Immature natural killer cell (primary cell): Measurements from ENCODE around the gene DHRS1. TPM values are rescaled to one million over a fixed set of nuclear protein-coding genes. Genes with fewer than 3 reads are reported as not detected.
A peak's percentile ranks its signal among the peaks of the same experiment; 100 is the strongest.
"Not testable (repeated sequence)": the region's sequence is repeated elsewhere in the genome, so short reads cannot be mapped to it uniquely, and the experiment has no call there.

ENCODE experiments used
- DNase-seq, 3 donors: peaks; one replicate each; pipeline ENCODE4 v3.0.0; 2022; ENCODE audit warnings: mixed read lengths in 1 of 3
- H3K27ac Mint-ChIP-seq, 6 donors: one replicate each; pipeline ENCODE4 v1.8.0; 2020; ENCODE audit warnings: mixed read lengths in 6 of 6, mild to moderate bottlenecking in 5 of 6, inconsistent platforms in 4 of 6, moderate library complexity in 3 of 6
- H3K27me3 Mint-ChIP-seq, 3 donors: one replicate each; pipeline ENCODE4 v1.8.0; 2020 to 2021; ENCODE audit warnings: low read depth in 3 of 3, mild to moderate bottlenecking in 3 of 3, mixed read lengths in 3 of 3, moderate library complexity in 3 of 3, inconsistent platforms in 1 of 3
- H3K36me3 Mint-ChIP-seq, 3 donors: one replicate each; pipeline ENCODE4 v1.8.0; 2020; ENCODE audit warnings: mixed read lengths in 3 of 3, inconsistent platforms in 2 of 3, mild to moderate bottlenecking in 2 of 3
- H3K4me1 Mint-ChIP-seq, 2 donors: one replicate each; pipeline ENCODE4 v1.8.0; 2020; ENCODE audit warnings: inconsistent platforms in 2 of 2, mild to moderate bottlenecking in 2 of 2, mixed read lengths in 2 of 2, moderate library complexity in 1 of 2
- H3K4me3 Mint-ChIP-seq, 5 donors: one replicate each; pipeline ENCODE4 v1.8.0; 2020; ENCODE audit warnings: mild to moderate bottlenecking in 5 of 5, mixed read lengths in 5 of 5, inconsistent platforms in 3 of 5, moderate library complexity in 3 of 5
- H3K9me3 Mint-ChIP-seq, 6 donors: one replicate each; pipeline ENCODE4 v1.8.0; 2020; ENCODE audit warnings: mild to moderate bottlenecking in 6 of 6, mixed read lengths in 6 of 6, inconsistent platforms in 4 of 6, moderate library complexity in 3 of 6
- polyA plus RNA-seq, 3 donors: library from polyadenylated mRNA; unstranded; fragments of 300-500 nt; fragmentation: Illumina TruSeq; gene quantifications; one replicate each; pipeline ENCODE4 v1.2.3, GENCODE V29; 2021

Gene DHRS1
- polyA plus RNA-seq, 3 donors from 2014 or later = 31.4 to 35.9 (median 31.7) TPM

GRCh38 chr14:24334431-24335291 lies 35.1 kb upstream of the DHRS1 start, which contains the start of gene ADCY4:
ADCY4 (minus strand) TSS chr14:24335071; CDS start chr14:24334652, 419 bp downstream.
- peak within 1 kb of the TSS; percentile 62 to 83 (median 75) for H3K4me3 Mint-ChIP-seq
- no peaks in the 10 kb centered on the region for H3K9me3 Mint-ChIP-seq
- H3K36me3 Mint-ChIP-seq = peaks cover 11 to 28% (median 15%) of the 10 kb centered on the region in 3 donors
- peak in 2 of 3 donors; percentile 24 to 28 for DNase-seq
- peaks cover 76 to 79% of the 10 kb centered on the region in 2 donors for H3K4me1 Mint-ChIP-seq
- H3K27ac Mint-ChIP-seq = peak within 1 kb of the TSS in 3 of 6 donors; percentile 28 to 45 (median 29)
- peaks cover 26 to 38% (median 30%) of the 10 kb centered on the region in 3 donors for H3K27me3 Mint-ChIP-seq

- no peaks in the 10 kb centered on the region for H3K9me3 Mint-ChIP-seq
Measured at GRCh38 chr14:24332268-24332993, 32.9 kb upstream of the DHRS1 start.

DNA sequence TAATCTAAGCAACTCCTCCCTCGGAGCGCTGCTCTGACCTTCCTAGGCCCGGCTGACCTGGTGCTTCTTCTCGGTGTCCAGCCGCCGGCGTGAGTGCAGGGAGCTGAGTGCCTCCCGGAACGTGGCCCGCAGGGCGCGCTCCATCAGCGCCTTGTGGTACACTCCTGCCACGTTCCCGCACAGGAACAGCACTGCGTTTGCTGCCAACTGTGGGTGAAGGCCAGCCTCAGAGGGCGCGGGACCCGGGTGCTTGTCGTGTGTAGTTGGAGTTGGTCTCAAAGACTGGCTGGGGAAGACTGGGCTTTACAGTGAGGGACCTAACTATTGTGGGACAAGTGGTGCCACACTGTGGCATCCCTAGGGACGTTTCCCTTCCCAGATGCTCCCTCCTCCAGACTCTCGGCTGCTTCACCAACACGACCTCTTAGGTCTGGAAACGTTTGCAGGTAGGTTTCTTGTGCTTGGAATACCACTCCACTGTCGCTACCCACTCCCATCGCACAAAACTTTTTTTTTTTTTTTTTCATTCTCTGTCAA lies 32.2 kb upstream of the DHRS1 start:
- Mint-ChIP-seq H3K4me1 (peaks cover 83 to 89% of the 10 kb centered on the region in 2 donors), H3K9me3 (no peaks in the 10 kb centered on the region), H3K4me3 (peak overlapping the region; percentile 61 to 83 (median 73)), H3K36me3 (peaks cover 7 to 9% (median 8%) of the 10 kb centered on the region in 3 donors), H3K27ac (peak overlapping the region; percentile 81 to 92 (median 88)), H3K27me3 (peaks cover 34 to 41% (median 40%) of the 10 kb centered on the region in 3 donors)
- DNase-seq = no peak

More at GRCh38 chr14:24332268-24332993, 32.9 kb upstream of the DHRS1 start:
- Mint-ChIP-seq H3K27me3 (peaks cover 34 to 42% (median 38%) of the 10 kb centered on the region in 3 donors), H3K27ac (peak overlapping the region; percentile 81 to 92 (median 88)), H3K4me1 (peaks cover 79 to 83% of the 10 kb centered on the region in 2 donors), H3K4me3 (peak overlapping the region; percentile 61 to 83 (median 73)), H3K36me3 (peaks cover 9 to 15% (median 13%) of the 10 kb centered on the region in 3 donors)
- DNase-seq = peak; percentile 82 to 86 (median 85)

DNA sequence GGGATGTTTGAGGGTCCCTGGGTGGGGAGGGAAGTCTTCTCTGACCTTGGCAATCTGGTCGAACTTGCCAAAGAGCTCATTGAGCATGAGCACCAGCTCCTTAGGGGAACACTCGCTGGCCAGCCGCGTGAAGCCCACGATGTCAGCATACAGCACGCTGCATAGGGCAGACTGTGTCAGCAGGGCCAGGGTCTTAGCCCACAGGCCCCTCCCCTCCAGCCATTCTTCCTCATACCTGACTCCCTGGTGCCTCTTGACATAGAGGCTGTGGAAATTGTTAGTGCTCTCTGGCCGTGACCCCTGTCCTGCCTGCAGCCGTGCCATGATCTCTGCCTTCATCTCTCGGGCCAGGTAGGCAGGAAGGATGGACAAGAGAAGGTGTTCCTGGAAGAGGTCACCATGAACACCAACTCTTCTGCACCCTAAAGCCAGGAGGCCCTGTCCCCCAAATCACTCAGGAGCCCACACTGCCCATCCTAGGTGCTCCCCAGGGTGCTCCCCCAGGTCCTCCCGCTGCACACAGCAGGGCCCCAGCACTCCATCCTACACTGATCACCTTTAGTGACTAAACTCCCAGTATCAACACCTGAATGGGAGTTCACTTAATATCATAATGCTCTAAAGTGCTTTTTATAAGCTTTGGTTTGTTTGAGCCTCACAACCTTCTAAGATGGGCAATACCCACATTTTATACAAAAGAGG lies 31.5 kb upstream of the DHRS1 start:
- no peak for DNase-seq
- H3K27me3 Mint-ChIP-seq = peaks cover 32 to 41% (median 38%) of the 10 kb centered on the region in 3 donors
- H3K4me1 Mint-ChIP-seq = peaks cover 83 to 89% of the 10 kb centered on the region in 2 donors
- H3K36me3 Mint-ChIP-seq = peaks cover 2 to 3% (median 2%) of the 10 kb centered on the region in 3 donors
- H3K4me3 Mint-ChIP-seq = peak overlapping the region in 1 of 5 donors; percentile 76
- no peaks in the 10 kb centered on the region for H3K9me3 Mint-ChIP-seq
- peak overlapping the region; percentile 88 to 97 (median 90) for H3K27ac Mint-ChIP-seq

DNA sequence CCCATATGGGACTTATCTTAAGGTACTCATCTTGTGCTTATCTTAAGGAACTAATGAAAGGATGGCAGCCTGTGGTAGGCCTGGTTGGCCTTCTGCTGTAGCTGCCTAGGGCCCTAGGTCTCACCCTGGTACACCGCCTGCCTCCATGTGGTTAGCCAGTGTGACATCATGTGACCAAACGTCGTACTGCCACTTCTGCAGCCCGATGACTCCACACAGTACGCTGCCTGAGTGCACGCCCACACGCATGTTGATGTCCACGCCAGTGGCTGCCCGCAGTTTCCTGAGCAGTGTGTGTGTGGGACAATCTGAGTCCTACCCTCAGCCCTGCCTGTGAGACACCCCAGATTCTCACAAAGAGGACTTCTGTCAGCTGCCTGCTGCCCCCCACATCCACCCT lies 30.2 kb upstream of the DHRS1 start:
- H3K36me3 Mint-ChIP-seq = no peaks in the 10 kb centered on the region
- H3K9me3 Mint-ChIP-seq = no peaks in the 10 kb centered on the region
- peaks cover 28 to 39% (median 30%) of the 10 kb centered on the region in 3 donors for H3K27me3 Mint-ChIP-seq
- H3K4me3 Mint-ChIP-seq = peak overlapping the region; percentile 60 to 83 (median 76)
- H3K4me1 Mint-ChIP-seq = peaks cover 75 to 85% of the 10 kb centered on the region in 2 donors
- DNase-seq = peak; percentile 96 to 97 (median 96)
- H3K27ac Mint-ChIP-seq = peak overlapping the region; percentile 84 to 97 (median 90)

GRCh38 chr14:24329073-24329663 lies 29.6 kb upstream of the DHRS1 start:
- H3K4me1 Mint-ChIP-seq = peaks cover 72 to 81% of the 10 kb centered on the region in 2 donors

DNA sequence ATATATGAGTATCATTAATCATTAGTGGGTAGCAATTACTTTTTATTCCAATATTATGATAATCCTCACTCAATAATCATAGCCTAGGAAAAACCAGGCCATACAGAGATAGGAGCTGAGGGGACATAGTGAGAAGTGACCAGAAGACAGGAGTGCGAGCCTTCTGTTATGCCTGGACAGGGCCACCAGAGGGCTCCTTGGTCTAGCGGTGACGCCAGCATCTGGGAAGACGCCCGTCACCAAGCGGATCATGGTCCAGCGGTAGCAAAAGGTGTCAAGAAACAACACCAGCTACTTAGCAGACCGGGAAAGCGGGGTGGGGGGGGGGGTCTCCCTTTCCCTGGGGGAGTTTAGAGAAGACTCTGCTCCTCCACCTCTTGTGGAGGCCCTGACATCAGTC lies 28.3 kb upstream of the DHRS1 start:
- Mint-ChIP-seq H3K4me1 (peaks cover 60 to 68% of the 10 kb centered on the region in 2 donors), H3K4me3 (peak overlapping the region in 4 of 5 donors; percentile 38 to 65 (median 42)), H3K27me3 (peaks cover 22 to 38% (median 25%) of the 10 kb centered on the region in 3 donors), H3K27ac (peak overlapping the region; percentile 60 to 94 (median 90))
- DNase-seq = peak; percentile 38 to 49 (median 48)
- not testable (repeated sequence) for H3K36me3 Mint-ChIP-seq, H3K9me3 Mint-ChIP-seq

More at GRCh38 chr14:24329073-24329663, 29.6 kb upstream of the DHRS1 start:
- H3K36me3 Mint-ChIP-seq = no peaks in the 10 kb centered on the region
- no peaks in the 10 kb centered on the region for H3K9me3 Mint-ChIP-seq
- H3K27me3 Mint-ChIP-seq = peaks cover 27 to 39% (median 32%) of the 10 kb centered on the region in 3 donors
- H3K27ac Mint-ChIP-seq = peak overlapping the region; percentile 84 to 97 (median 90)
- peak overlapping the region; percentile 60 to 83 (median 76) for H3K4me3 Mint-ChIP-seq
- no peak for DNase-seq

DNA sequence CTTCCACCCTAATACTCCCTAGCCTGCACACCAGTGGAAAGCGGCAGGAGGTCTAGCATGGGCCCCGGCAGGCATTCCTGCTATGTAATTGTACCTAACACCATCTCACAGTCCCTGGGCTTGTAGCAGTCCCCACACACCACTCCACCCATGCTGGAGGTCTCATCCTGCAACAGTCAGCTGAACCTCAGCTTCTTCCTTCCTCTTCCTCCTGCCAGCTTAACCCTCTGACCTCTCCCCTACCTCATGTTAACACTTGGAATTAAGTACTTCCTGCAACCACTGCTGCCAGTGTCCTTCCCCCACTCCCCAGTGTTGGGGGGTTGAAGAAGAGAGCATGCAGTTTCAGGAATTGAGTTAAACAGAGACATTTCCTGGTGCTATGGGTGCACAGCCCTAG lies 27.7 kb upstream of the DHRS1 start:
- Mint-ChIP-seq H3K4me3 (peak overlapping the region; percentile 25 to 76 (median 67)), H3K4me1 (peaks cover 54 to 62% of the 10 kb centered on the region in 2 donors), H3K9me3 (no peaks in the 10 kb centered on the region), H3K36me3 (no peaks in the 10 kb centered on the region), H3K27ac (peak overlapping the region in 5 of 6 donors; percentile 86 to 92 (median 90)), H3K27me3 (peaks cover 20 to 34% (median 24%) of the 10 kb centered on the region in 3 donors)
- DNase-seq = peak in 1 of 3 donors; percentile 8

DNA sequence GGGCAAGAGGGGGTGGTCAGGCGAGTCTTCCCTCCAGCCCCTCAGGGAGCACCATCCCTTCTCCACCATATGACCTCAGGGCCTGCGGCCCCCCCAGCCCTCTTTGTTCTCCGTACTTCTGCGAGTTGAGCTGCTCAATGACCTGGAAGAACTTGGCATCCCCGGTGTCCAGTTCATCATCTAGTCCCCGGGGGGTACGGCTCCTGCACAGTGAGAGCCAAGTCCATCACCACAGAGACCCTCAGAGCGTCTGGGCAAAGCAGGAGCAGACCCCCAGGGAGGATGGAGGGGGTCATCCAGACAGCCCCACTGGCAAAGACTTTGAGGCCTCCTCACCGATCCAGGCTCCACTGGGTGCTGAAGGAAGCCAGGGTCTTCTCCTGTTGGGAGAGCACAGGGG lies 26.4 kb upstream of the DHRS1 start:
- Mint-ChIP-seq H3K36me3 (peaks cover 0 to 4% (median 0%) of the 10 kb centered on the region in 3 donors), H3K27ac (peak overlapping the region in 1 of 6 donors; percentile 71), H3K4me3 (no peak overlapping the region), H3K4me1 (peaks cover 40 to 49% of the 10 kb centered on the region in 2 donors), H3K27me3 (peaks cover 11 to 31% (median 16%) of the 10 kb centered on the region in 3 donors), H3K9me3 (no peaks in the 10 kb centered on the region)
- no peak for DNase-seq

- H3K4me3 Mint-ChIP-seq = no peak overlapping the region
- no peaks in the 10 kb centered on the region for H3K9me3 Mint-ChIP-seq
- H3K4me1 Mint-ChIP-seq = peaks cover 31 to 40% of the 10 kb centered on the region in 2 donors
- peak overlapping the region in 3 of 6 donors; percentile 53 to 82 (median 75) for H3K27ac Mint-ChIP-seq
- peaks cover 0 to 7% (median 0%) of the 10 kb centered on the region in 3 donors for H3K36me3 Mint-ChIP-seq
- H3K27me3 Mint-ChIP-seq = peaks cover 12 to 27% (median 16%) of the 10 kb centered on the region in 3 donors
- DNase-seq = no peak
Measured at GRCh38 chr14:24325041-24325530, 25.5 kb upstream of the DHRS1 start.

DNA sequence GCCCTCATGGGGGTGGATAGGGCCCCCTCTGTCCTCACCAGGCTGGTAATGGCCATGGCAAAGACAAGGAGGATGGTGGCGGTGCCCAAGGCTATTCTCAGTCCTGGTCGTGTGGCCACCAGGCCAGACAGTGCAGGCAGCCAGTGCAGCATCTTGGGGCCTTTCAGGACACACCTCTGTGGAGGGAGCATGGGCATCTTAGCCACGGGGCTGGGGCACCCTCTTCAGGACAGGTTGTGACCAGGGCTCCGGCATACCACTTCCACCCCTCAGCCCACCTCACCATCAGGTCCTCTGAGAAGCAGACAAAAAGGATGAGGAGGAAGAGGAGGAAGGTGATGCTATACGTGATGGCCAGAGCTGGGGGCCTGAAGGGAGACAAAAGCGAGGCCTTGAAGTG lies 24.4 kb upstream of the DHRS1 start:
- H3K27ac Mint-ChIP-seq = peak overlapping the region in 1 of 6 donors; percentile 28
- H3K9me3 Mint-ChIP-seq = no peaks in the 10 kb centered on the region
- peaks cover 21 to 32% of the 10 kb centered on the region in 2 donors for H3K4me1 Mint-ChIP-seq
- DNase-seq = no peak
- H3K36me3 Mint-ChIP-seq = peaks cover 0 to 9% (median 0%) of the 10 kb centered on the region in 3 donors
- H3K27me3 Mint-ChIP-seq = peaks cover 6 to 22% (median 6%) of the 10 kb centered on the region in 3 donors
- no peak overlapping the region for H3K4me3 Mint-ChIP-seq

GRCh38 chr14:24323341-24323740 lies 23.8 kb upstream of the DHRS1 start:
- Mint-ChIP-seq H3K9me3 (no peaks in the 10 kb centered on the region), H3K27ac (peak overlapping the region in 1 of 6 donors; percentile 70), H3K36me3 (peaks cover 0 to 9% (median 0%) of the 10 kb centered on the region in 3 donors), H3K27me3 (peaks cover 5 to 23% (median 5%) of the 10 kb centered on the region in 3 donors), H3K4me1 (peaks cover 14 to 25% of the 10 kb centered on the region in 2 donors), H3K4me3 (no peak overlapping the region)
- no peak for DNase-seq
